Activated T-cell treated with anti-CD3 and anti-CD28 coated beads for 1 hour (primary cell): Measurements from ENCODE around the gene FMC1.
A peak's percentile ranks its signal among the peaks of the same experiment; 100 is the strongest.
"Not testable (repeated sequence)": the region's sequence is repeated elsewhere in the genome, so short reads cannot be mapped to it uniquely, and the experiment has no call there.

ENCODE experiments used
- DNase-seq: peaks from one replicate; pipeline ENCODE4 v3.0.0-alpha.2; 2020; ENCODE audit warnings: low read depth

FMC1 gene, protein sequence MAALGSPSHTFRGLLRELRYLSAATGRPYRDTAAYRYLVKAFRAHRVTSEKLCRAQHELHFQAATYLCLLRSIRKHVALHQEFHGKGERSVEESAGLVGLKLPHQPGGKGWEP

DNA sequence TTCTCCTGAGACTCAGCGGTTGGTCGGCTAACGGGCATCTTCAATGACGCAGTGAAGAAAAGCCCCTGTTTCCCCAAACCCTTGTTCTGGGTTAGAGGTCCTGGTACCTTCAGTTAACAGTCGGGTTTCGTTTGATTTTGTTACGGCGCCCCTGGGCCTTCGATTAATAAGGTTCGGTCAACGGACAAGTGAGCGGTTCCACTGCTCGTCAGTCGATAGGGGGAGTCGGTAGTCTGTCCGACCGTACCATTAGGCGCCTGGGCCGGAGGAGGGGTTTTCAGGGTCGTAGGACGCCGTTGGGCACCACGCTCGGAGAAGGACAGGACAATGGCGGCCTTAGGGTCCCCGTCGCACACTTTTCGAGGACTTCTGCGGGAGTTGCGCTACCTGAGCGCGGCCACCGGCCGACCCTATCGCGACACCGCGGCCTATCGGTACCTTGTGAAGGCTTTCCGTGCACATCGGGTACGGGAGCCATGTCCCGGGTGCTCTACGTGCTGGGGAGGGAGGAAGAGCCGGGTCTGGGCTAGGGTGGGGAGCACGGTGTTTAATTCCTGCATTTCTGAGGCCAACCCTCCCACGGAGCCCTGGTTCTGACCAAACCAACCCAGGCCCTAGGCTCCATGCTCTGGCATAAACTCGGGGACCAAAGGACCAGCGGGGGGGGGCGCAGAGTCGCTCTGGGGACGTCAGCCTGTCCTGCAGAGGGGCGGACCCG is at the start of gene FMC1:
Gene FMC1, plus strand, starts transcription at position 280 of the 718 bp plus-strand sequence. Its CDS starts 48 bp downstream, at position 328.
- peak; percentile 71 for DNase-seq

DNA sequence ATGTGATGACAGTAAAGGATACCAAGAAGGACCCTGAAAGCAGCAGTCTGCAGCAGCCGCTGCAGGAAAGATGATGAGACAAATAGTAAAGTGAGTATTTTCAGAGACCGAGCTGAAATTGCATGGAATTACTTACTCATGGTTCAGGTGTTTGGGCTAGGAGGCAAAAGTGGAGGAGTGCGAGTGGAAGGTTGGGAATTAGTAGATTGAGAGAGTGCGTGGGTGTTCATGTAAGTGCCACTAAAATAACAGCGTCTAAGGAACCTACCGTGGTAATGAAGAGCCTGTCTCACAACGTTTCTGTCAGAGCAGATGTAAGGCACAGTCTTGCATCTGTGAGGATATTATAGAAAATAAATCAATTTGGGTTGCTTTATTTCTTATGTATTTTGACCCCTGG is 48.3 kb upstream of the FMC1 start:
- no peak for DNase-seq

DNA sequence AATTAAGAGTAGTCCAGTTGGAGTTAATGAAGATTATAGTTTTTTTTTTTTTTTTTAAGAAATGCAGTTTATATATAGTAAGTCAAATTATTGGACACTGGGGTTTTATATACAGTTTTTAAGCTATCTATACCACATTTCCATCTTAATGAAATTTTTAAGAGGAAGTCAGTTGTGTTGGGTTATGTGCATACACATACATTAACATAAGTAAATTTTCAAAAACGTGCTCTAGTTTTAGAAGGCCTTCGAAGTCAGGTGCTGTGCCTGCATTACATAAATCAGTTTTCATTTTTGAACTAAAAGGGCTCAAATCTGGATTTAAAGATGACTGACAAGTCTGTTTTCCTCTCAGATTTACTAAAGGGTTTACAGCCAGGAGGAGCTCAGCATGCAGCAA is 47.6 kb upstream of the FMC1 start:
- DNase-seq: no peak

DNA sequence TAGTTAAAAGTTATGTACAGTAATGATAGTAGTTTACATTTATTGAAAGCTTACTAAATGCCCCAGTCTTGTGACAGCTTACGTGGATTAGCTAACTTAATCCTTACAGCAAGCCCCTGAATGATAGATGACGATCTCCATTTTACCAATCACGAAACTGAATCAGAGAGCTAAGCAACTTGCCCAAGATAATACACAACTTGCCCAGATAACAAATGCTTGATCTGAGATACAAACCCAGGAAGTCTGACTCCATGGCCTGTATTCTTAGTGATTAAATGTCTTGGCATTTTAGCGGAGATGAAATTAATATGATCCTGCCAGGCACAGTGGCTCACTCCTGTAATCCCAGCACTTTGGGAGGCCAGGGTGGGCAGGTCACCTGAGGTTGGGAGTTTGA is 46.9 kb upstream of the FMC1 start:
- no peak for DNase-seq

DNA sequence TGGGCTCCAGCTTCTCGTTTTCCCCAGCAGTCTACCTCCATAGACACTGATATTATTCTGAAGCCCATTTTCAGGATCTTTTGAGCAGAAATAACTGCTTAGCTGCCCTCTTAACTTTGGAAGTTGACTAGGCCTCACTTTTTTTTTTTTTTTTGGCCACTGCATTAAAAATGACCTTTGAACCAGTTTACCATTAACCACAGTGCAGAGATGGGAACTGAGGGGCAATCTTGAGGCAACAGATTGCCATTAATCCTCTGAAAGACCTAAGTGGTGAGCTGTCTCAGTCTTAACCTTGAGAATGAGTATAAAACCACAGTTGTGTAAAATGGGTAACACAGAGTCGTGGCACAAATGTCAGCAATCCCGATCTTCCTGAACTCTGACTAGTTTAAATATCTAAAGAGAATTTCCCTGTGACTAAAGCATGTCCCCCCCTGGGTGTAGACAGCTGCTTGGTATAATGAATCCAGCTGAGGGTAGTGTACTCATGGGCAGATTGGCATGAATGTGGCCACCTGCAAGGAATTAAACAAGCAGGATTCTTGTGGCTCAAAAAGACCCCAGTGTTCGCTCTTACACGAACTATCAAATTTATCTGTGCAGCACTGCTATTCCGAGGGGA is 46.1 kb upstream of the FMC1 start:
- no peak for DNase-seq

DNA sequence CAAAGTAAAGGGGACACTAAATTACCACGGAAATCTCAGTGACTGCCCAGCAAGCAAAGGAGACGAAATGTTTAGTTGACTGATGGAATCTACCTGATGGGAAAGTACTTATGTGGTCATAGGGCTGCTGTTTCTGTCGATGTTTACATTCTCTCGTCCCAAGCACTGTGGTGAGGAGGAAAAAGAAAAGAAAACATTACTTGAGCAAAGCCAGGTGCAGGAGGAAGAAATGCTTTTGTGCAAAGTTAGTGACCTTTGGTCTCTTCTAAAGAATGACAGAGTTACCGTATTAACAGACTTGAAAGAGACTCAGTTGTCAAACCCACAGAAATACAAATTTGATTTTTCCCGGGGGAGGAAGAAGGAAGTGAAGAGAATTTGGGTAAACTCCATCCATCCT is 43.3 kb upstream of the FMC1 start:
- DNase-seq: no peak

DNA sequence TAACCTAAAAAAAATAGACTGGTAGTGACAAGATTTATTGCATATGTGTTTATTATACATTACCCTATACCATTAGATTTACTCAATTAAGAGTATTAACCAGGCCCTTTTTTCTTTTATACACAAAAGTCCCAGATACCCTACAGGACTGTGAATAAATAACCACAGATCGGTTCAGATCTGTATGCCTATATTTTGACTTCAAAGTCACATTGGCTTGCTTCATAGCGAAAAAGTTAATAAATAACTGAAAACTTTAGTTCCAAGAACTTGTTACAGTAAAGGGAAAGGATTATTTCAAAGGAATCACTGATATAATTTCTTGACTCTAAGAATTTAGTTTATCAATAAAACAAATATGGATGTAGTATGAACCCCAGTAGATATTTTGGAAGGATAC is 41.8 kb upstream of the FMC1 start:
- DNase-seq: no peak

DNA sequence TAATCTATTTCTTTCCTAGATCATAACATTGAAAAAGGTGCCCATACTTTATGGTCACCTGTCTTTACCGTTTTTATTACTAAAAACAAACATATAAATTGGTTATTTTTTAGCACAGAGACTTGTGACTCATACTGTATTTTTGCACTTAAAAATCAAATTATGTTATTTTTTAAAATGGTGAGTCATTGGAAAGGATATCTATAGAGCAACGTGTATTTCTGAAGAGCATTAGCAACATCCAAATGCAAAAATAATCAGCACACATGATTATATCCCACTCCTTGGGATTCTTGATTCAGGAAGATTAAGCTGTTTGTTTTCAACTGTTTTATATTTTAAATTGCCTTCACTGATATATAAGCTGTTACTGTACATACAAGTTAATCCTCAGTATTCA is 40.7 kb upstream of the FMC1 start:
- DNase-seq: no peak

DNA sequence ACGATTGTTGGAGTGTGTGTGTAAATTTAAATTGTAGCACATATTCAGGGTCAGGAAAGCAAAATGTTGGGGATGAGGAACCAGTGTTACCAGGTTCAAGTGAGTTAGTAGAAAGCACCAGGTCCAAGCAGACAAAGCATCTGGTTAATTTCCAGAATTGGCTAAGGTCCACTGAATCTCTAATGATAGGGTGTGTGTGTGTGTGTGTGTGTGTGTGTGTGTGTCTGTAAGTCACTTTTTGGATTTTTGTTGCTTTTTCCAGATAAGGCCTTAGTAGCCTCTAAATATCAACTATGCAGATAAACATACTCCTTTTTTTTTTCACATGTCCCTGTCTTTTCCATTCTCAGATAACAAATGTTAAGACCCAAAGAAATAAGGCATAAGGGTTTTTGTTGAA is 36.6 kb upstream of the FMC1 start:
- DNase-seq: no peak

DNA sequence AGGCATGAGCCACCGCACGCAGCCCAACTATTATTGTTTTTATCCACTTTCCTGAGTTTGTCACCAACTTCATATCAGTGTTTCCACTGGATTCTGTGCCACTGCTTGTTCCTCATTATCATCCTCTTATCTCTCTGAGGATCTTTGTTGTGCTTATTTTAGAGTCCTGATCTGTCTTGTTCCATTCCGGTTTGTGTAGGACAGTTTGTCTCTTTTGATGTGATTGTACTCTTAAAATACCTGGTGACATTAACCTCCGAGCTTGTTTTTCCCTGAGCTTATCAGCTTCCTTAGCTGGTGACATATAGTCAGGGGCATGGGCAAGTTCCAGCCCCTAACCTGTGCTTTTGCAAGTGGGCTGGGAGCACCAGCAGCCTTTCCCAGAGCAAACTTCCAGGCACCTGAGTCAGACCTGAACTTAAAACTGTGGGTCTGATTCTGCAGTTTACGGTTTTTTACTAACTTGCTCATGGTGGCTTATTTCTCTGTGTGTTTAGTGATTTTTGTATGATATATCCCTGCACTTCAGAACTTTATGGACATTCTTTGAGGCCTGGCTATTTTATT is 23.1 kb upstream of the FMC1 start:
- DNase-seq: no peak

DNA sequence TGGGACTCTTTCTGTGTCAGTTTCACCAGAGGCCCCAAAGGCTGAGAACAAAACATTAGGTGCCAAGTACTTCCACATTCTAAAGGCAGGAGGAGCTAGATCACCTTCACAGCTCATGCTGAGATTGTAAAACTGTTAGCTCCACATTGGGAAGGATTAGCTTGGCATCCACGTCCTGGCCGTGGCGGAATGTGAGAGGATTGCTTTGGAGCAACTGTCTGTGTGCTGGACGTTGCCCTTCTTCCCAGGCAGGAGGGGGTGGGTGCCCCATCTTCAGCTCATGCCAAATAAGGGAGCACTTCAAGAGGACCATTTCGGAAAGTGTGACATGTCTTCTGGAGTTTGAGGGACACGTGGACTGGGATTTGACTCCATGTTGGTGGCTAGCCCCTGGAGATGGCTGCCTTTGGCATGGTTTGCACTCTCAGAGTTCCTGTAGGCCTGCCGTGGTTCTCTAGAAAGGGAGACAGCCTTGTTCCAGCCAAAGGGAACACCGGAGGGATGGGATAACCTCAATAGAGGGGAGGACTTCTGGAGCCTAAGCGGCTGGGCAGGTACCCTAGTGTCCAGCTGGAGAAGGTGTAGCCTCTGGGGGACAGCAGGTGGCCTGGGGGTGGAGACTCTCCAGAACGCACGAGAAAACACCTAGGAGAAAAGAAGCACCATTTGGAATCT is 19.9 kb upstream of the FMC1 start:
- DNase-seq: no peak

DNA sequence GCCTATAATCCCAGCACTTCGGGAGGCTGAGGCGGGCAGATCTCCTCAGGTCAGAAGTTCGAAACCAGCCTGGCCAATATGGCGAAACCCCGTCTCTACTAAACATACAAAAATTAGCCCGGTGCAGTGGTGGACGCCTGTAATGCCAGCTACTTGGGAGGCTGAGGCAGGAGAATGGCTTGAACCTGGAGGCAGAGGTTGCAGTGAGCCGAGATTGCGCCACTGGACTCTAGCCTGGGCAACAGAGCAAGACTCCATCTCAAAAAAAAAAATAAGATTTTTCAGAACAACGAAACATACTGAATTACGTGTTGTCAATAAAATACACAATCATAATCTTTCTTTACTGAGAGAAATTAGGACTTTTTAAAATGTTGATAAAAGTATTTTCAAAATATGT is 16.4 kb upstream of the FMC1 start:
- not testable (repeated sequence) for DNase-seq

DNA sequence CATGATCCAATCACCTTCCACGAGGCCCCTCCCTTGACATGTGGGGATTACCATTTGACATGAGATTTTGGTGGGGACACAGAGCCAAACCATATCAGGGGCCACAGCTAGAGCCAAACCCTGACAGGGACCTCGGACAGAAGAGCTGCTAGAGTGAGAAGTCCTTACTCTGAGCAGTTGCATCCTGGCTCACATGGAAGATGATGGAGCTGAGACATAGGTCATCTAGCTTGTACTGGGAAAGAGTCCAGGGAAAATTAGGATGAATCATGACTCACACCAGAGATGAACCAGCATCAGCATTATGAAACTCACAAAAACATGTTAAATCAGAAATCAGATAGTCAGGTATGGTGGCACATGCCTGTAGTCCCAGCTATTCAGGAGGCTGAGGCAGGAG is 12.8 kb upstream of the FMC1 start:
- no peak for DNase-seq

DNA sequence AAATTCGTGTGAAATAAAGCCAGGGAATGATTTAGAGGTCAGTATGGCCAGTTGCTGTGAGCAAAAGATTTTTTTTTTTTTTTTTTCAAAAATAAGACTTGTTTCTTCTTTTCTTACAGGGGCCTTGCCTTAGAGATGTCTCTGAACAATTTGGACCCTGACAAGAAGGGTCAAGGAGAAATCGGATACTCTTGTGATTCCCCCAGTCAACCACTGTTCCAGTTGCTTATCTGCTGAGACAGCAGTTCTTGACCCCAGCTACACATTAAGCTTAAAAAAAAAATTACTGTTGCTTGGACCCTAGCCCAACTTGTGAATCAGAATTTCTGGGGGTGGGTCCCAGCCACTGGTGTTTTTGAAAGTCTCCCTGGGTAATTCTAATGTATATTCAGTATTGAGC is 12.0 kb upstream of the FMC1 start:
- DNase-seq: no peak

DNA sequence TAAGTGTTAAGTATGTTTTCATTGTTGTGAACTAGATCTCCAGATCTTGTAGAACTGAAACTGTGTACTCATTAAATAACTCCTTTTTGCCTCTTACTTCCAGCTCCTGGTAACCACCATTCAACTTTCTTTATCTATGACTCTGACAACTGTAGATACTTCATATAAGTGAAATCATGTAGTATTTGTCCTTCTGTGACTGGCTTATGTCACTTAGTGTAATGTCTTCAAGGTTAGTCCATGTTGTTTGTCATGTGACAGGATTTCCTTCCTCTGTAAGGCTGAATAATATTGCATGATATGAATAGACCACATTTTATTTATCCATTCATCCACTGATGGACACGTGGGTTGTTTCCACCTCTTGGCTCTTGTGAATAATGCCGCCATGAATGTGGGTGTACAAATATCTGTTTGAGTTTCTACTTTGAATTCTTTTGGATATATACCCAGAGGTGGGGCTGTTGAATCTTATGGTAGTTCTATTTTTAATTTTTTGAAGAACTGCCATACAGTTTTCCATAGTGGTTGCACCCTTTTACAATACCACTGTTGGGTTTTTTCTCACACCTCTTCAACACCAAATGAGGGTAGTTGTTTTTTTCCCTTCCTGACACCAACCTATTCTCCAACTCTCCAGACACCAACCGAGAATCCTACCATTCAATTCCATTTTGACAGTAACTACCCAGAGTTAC is 10.7 kb upstream of the FMC1 start:
- no peak for DNase-seq

DNA sequence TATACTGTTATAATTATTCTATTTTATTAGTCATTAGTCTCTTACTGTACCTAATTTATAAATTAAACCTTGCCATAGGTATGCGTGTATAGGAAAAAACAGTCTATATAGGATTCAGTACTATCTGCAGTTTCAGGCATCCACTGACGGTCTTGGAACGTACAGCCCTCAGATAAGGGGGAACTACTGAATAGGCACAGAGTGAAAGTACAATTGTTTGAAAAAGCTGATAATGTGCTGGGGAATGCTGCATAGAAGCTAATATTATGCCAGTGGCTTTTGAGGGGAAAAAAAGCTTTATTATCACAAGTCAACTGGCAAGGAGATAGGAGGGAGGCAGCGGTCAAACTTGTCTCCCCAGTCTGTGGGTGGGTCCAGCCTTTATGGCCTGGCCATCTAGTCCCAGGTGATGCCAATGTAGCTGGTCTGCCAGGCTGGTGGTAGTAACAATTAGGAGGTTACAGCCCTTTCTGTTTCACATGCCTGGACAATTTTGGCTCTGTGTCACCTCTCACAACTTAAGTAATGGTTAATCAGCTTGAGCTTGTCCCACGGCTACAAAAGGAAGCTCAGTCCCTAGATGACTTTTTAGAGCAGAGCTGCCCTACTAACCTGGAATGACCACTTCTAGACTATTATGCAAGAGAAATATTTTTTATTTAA is 8.3 kb upstream of the FMC1 start:
- DNase-seq: no peak

DNA sequence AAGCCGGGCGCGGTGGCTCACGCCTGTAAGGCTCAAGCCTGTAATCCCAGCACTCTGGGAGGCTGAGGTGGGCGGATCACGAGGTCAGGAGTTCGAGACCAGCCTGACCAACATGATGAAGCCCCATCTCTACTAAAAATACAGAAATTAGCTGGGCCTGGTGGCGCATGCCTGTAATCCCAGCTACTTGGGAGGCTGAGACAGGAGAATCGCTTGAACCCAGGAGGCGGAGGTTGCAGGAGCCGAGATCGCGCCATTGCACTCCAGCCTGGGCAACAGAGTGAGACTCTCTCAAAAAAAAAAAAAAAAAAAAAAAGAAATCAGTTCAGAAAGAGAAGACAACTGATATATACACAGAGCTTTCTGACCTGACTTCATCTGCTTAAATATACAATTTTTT is 7.7 kb upstream of the FMC1 start:
- not testable (repeated sequence) for DNase-seq

DNA sequence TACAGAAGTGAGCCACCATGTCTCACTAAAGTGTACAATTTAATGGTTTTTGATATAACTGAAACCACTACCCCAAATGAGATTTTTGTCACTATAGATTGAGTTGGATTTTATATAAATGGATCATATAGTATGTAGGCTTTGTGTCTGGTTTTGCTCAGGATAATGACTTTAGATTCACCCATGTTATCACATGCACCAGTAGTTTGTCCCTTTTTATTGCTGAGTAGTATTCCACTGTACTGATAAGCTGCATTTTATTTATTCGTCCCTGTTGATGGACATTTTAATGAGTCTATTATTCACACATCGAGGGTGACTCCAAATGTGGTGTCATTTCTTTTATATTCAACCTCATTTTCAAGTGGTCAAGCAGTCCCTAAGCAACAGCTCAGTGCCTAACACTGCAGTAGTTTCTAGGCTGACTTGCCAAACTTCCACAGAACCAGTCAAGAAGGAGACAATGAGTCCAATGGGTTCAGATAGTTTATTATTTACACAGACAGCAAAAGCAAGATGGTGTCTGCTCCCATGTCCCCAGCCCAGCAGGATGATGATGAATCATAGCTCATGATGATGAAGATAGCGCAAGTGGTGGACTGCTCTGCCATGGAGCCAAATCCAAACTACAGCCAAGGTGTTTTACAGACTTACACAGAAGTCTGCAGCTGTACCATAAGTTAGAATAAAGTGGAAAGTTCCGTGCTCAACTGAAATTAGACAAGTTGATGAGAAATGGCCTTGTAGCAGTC is 6.6 kb upstream of the FMC1 start:
- DNase-seq: no peak

DNA sequence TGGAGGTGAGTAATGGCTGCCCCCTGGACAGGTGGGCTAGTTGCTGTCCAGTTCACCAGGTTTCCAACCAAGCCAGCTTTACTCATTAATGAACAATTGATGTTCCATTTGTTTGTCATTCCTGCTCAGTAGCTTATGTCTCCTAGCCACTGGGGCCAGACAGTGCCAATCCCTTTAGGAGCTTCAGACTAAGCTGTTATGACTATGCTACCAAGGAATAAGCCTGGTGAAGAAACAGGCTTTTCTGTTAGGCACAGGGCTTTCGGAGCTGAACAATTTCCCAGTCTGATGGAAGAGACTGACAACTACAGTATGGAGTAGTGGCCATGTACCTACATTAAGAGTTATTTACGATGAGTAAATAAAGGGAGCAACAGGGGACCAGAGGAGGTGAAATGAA is 2.1 kb upstream of the FMC1 start:
- DNase-seq: no peak

DNA sequence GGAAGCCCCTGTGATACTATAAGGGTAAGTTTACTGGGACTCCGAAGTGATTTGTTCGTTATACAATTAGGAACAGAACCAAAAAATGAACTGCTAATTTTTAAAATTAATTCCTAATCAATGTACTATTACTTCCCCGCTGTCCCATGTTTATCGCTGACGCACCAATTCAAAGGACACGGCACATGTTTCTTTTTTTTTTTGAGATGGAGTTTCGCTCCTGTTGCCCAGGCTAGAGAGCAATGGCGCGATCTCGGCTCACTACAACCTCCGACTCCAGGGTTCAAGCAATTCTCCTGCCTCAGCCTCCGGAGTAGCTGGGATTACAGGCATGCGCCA is 1.5 kb upstream of the FMC1 start:
- DNase-seq: no peak
